ENCODE data around the gene KCNQ1. TPM values are rescaled to one million over a fixed set of nuclear protein-coding genes. Genes with fewer than 3 reads are reported as not detected.

Gene KCNQ1
- total and polyA plus RNA-seq, 2 experiments from 2014 or later: not detected

GRCh38 chr11:2838676-2839294 is 394.0 kb downstream of the KCNQ1 start:
- Histone ChIP-seq H3K4me2 (ENCODE audit: unreplicated experiment) (no peak overlapping the region), H3K9ac (no peak overlapping the region), H3K9me2 (ENCODE audit: insufficient read depth) (no peaks in the 10 kb centered on the region), H3F3A (ENCODE audit: insufficient read depth) (no peaks in the 10 kb centered on the region), H3K9me3 (ENCODE audit: low read depth) (no peaks in the 10 kb centered on the region), H3K27ac (no peak overlapping the region), H3K79me2 (ENCODE audit: insufficient read depth) (no peaks in the 10 kb centered on the region), H3K4me1 (ENCODE audit: insufficient read depth) (no peaks in the 10 kb centered on the region), H3K4me3 (no peak overlapping the region), H4K20me1 (ENCODE audit: insufficient read depth) (no peaks in the 10 kb centered on the region), H3K36me3 (ENCODE audit: low read depth) (no peaks in the 10 kb centered on the region), H2AFZ (no peak overlapping the region), H3K27me3 (replicated peaks; ENCODE audit: insufficient read depth) (0 out of 2 replicates have a peak, but pooled peaks cover 6% of the 10 kb centered on the region)
- no peak for DNase-seq
- WGBS, 2 experiments (ENCODE audit: low coverage in 1 of 2, low lambda C conversion rate in 2 of 2, missing lambda C conversion rate in 2 of 2): 83% methylated on average over 15 to 16 of the region's 25 CpGs
- in situ Hi-C loops (cut with MboI): no loop called here
- TF ChIP-seq EZH2 (IDR thresholded peaks at IDR 0.05; ENCODE audit: insufficient read depth, poor library complexity, severe bottlenecking) (no peak), EZH2phosphoT487 (IDR thresholded peaks at IDR 0.05; ENCODE audit: insufficient read depth, low read depth) (no peak)

GRCh38 chr11:2839395-2839943 is 394.7 kb downstream of the KCNQ1 start:
- WGBS, 2 experiments (ENCODE audit: low coverage in 1 of 2, low lambda C conversion rate in 2 of 2, missing lambda C conversion rate in 2 of 2): 81 to 82% methylated on average over 21 to 23 of the region's 23 CpGs
- in situ Hi-C loops (cut with MboI): no loop called here
- 0 out of 2 replicates have a peak, but pooled peaks cover 6% of the 10 kb centered on the region for H3K27me3 ChIP-seq (replicated peaks; ENCODE audit: insufficient read depth)
- no peaks in the 10 kb centered on the region for H3F3A ChIP-seq (ENCODE audit: insufficient read depth)
- no peak overlapping the region for H3K27ac ChIP-seq
- no peak overlapping the region for H3K4me2 ChIP-seq (ENCODE audit: unreplicated experiment)
- no peaks in the 10 kb centered on the region for H3K9me3 ChIP-seq (ENCODE audit: low read depth)
- H4K20me1 ChIP-seq (ENCODE audit: insufficient read depth): no peaks in the 10 kb centered on the region
- DNase-seq: no peak
- H3K79me2 ChIP-seq (ENCODE audit: insufficient read depth): no peaks in the 10 kb centered on the region
- no peaks in the 10 kb centered on the region for H3K36me3 ChIP-seq (ENCODE audit: low read depth)
- TF ChIP-seq EZH2 (IDR thresholded peaks at IDR 0.05; ENCODE audit: insufficient read depth, poor library complexity, severe bottlenecking): no peak
- no peak overlapping the region for H3K4me3 ChIP-seq
- no peaks in the 10 kb centered on the region for H3K4me1 ChIP-seq (ENCODE audit: insufficient read depth)
- no peaks in the 10 kb centered on the region for H3K9me2 ChIP-seq (ENCODE audit: insufficient read depth)
- H3K9ac ChIP-seq: no peak overlapping the region
- no peak overlapping the region for H2AFZ ChIP-seq

- in situ Hi-C loops (cut with MboI): no loop called here
- no peaks in the 10 kb centered on the region for H3K9me2 ChIP-seq (ENCODE audit: insufficient read depth)
Measured at GRCh38 chr11:2841411-2842190, 396.8 kb downstream of the KCNQ1 start.

GRCh38 chr11:2842876-2843275 is 398.1 kb downstream of the KCNQ1 start:
- Histone ChIP-seq H3K27me3 (replicated peaks; ENCODE audit: insufficient read depth) (no peaks in the 10 kb centered on the region), H4K20me1 (ENCODE audit: insufficient read depth) (no peaks in the 10 kb centered on the region), H3K4me1 (ENCODE audit: insufficient read depth) (no peaks in the 10 kb centered on the region), H3K9ac (no peak overlapping the region), H3K79me2 (ENCODE audit: insufficient read depth) (no peaks in the 10 kb centered on the region), H3K27ac (no peak overlapping the region), H3K4me2 (ENCODE audit: unreplicated experiment) (no peak overlapping the region), H3F3A (ENCODE audit: insufficient read depth) (no peaks in the 10 kb centered on the region), H3K9me3 (ENCODE audit: low read depth) (no peaks in the 10 kb centered on the region), H3K4me3 (no peak overlapping the region), H2AFZ (no peak overlapping the region), H3K36me3 (ENCODE audit: low read depth) (no peaks in the 10 kb centered on the region), H3K9me2 (ENCODE audit: insufficient read depth) (no peaks in the 10 kb centered on the region)
- in situ Hi-C loops (cut with MboI): no loop called here
- DNase-seq: no peak
- no peak for TF ChIP-seq EZH2 (IDR thresholded peaks at IDR 0.05; ENCODE audit: insufficient read depth, poor library complexity, severe bottlenecking)
- TF ChIP-seq EZH2phosphoT487 (IDR thresholded peaks at IDR 0.05; ENCODE audit: insufficient read depth, low read depth): no peak
- WGBS, 2 experiments (ENCODE audit: low coverage in 1 of 2, low lambda C conversion rate in 2 of 2, missing lambda C conversion rate in 2 of 2): 89 to 90% methylated on average over 16 of the region's 16 CpGs

More at GRCh38 chr11:2841411-2842190, 396.8 kb downstream of the KCNQ1 start:
- Histone ChIP-seq H3K79me2 (ENCODE audit: insufficient read depth) (no peaks in the 10 kb centered on the region), H3K9ac (no peak overlapping the region), H3F3A (ENCODE audit: insufficient read depth) (no peaks in the 10 kb centered on the region), H3K4me3 (no peak overlapping the region), H3K36me3 (ENCODE audit: low read depth) (no peaks in the 10 kb centered on the region), H4K20me1 (ENCODE audit: insufficient read depth) (no peaks in the 10 kb centered on the region), H3K27me3 (replicated peaks; ENCODE audit: insufficient read depth) (0 out of 2 replicates have a peak, but pooled peaks cover 6% of the 10 kb centered on the region), H3K27ac (no peak overlapping the region), H2AFZ (no peak overlapping the region), H3K4me1 (ENCODE audit: insufficient read depth) (no peaks in the 10 kb centered on the region), H3K4me2 (ENCODE audit: unreplicated experiment) (no peak overlapping the region), H3K9me3 (ENCODE audit: low read depth) (no peaks in the 10 kb centered on the region)
- DNase-seq: no peak
- WGBS, 2 experiments (ENCODE audit: low coverage in 1 of 2, low lambda C conversion rate in 2 of 2, missing lambda C conversion rate in 2 of 2): 73 to 81% methylated on average over 23 to 26 of the region's 26 CpGs
- TF ChIP-seq EZH2phosphoT487 (IDR thresholded peaks at IDR 0.05; ENCODE audit: insufficient read depth, low read depth) (no peak), EZH2 (IDR thresholded peaks at IDR 0.05; ENCODE audit: insufficient read depth, poor library complexity, severe bottlenecking) (no peak)
